GM12892 (cell line): Measurements from ENCODE around the gene KDM3B.

ENCODE experiments used
- POLR2A ChIP-seq: IDR thresholded peaks from 2 replicates; pipeline ENCODE4 v1.6.1; 2011; ENCODE audit warnings: low read depth, low read length, control low read depth
- POLR2AphosphoS5 ChIP-seq: IDR thresholded peaks from 2 replicates; pipeline ENCODE4 v1.6.1; 2011; ENCODE audit warnings: low read depth, low read length, control low read depth

DNA sequence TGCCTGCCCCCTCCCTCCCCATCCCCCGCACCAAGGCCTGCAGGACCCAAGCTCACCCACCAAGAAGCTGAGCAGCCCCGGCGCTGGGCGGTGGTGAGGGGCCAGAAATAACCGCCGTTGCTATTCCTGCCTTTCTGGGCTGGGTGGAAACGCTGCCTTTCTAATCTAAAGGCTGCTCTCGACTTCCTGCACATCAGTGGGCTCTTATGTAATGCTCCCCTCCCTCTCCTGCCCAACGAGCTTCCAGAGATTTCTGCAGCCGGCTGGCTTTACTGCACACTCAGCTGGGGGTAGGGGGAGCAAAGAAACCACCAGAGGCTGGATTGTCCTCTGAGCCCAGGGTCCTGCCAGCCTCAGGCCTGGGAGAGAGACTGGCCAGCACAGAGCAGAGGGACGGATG, 105.9 kb downstream of the KDM3B start:
- TF ChIP-seq POLR2A (no peak), POLR2AphosphoS5 (no peak)
